GM23248 (cell line): ENCODE results near the gene BICD1.

Source experiments
- EZH2 ChIP-seq: fragments of 200-600 bp; sonication (generic); IDR thresholded peaks from 2 replicates; pipeline ENCODE4 v1.6.1; 2018; ENCODE audit warnings: antibody characterized with exemption, mild to moderate bottlenecking; ENCODE audit not compliant: insufficient read depth, poor library complexity, severe bottlenecking
- EZH2phosphoT487 ChIP-seq: fragments of 200-600 bp; sonication (generic); IDR thresholded peaks from 2 replicates; pipeline ENCODE4 v1.6.1; 2018; ENCODE audit warnings: antibody characterized with exemption, moderate library complexity, mild to moderate bottlenecking, low read depth; ENCODE audit not compliant: insufficient read depth

GRCh38 chr12:32070370-32070769 is 36.3 kb upstream of the BICD1 start:
- TF ChIP-seq EZH2 (no peak), EZH2phosphoT487 (no peak)
